Mammary epithelial cell (primary cell): ENCODE results near the gene C7orf57.

ENCODE experiments used
- EZH2 ChIP-seq: IDR thresholded peaks from 2 replicates; pipeline ENCODE4 v1.6.1; 2012; ENCODE audit warnings: low read length, inconsistent platforms, borderline replicate concordance
- TF ChIP-seq, protein P1 (sequence below), 2 donors: IDR thresholded peaks in 1 of 2; conservative IDR thresholded peaks in 1 of 2; 2 replicates each; pipeline ENCODE4 v1.5.1; 2011 to 2012; ENCODE audit warnings: inconsistent platforms in 2 of 2, low read length in 2 of 2, mild to moderate bottlenecking in 2 of 2, control low read depth in 1 of 2, low read depth in 1 of 2; ENCODE audit not compliant: insufficient read depth in 1 of 2; ENCODE audit errors: extremely low read depth in 1 of 2

DNA sequence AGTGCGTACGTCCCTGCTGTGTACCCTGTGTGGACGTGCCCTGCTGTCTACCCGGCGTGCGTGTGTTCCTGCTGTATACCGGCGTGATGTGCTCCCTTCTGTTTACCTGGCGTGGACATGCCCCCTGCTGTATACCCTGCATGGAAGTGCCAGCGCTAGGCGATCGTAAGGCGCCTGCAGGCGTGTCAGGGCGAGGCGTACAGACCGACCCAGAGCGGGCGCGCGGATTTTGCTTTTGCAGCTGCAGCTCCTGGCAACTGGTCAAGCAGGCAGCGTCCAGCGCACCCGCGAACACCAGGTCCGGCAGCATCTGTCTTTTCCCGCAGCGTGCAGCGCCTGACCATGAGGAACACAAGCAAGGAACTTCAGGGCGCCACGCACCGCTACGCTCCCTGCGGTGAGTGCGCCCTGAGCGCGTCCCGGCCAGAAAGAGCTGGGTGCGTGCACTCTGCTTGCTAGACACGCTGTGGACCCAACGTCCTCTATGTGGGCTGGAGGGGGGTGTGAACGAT lies 680 bp downstream of the C7orf57 start:
- TF ChIP-seq, protein P1, sequence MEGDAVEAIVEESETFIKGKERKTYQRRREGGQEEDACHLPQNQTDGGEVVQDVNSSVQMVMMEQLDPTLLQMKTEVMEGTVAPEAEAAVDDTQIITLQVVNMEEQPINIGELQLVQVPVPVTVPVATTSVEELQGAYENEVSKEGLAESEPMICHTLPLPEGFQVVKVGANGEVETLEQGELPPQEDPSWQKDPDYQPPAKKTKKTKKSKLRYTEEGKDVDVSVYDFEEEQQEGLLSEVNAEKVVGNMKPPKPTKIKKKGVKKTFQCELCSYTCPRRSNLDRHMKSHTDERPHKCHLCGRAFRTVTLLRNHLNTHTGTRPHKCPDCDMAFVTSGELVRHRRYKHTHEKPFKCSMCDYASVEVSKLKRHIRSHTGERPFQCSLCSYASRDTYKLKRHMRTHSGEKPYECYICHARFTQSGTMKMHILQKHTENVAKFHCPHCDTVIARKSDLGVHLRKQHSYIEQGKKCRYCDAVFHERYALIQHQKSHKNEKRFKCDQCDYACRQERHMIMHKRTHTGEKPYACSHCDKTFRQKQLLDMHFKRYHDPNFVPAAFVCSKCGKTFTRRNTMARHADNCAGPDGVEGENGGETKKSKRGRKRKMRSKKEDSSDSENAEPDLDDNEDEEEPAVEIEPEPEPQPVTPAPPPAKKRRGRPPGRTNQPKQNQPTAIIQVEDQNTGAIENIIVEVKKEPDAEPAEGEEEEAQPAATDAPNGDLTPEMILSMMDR (conservative IDR thresholded peaks at IDR 0.05 in 1 of 2, IDR thresholded peaks at IDR 0.05 in 1 of 2; ENCODE audit: extremely low read depth in 1 of 2, insufficient read depth in 1 of 2, low read depth in 1 of 2, low read length in 2 of 2), result no peak
- no peak for TF ChIP-seq EZH2
